ENCODE measurements around the gene FHIT.

GRCh38 chr3:60631509-60631908 lies 619.7 kb downstream of the FHIT start:
- no peak for TF ChIP-seq CTCF (IDR thresholded peaks at IDR 0.05)
- TF ChIP-seq POLR2A (IDR thresholded peaks at IDR 0.05; ENCODE audit: low read depth): no peak
- no peak for TF ChIP-seq POLR2AphosphoS5 (IDR thresholded peaks at IDR 0.05)

Measured in esophagus muscularis mucosa (tissue), 3 donors.